D721Med (cell line): ENCODE measurements around the gene ANKRD52.
A peak's percentile ranks its signal among the peaks of the same experiment; 100 is the strongest.

ENCODE experiments used
- DNase-seq: peaks from one replicate; pipeline ENCODE4 v3.0.0; 2011; ENCODE audit warnings: low spot score; ENCODE audit not compliant: insufficient read length
- FAIRE-seq: peaks from 2 replicates; lab custom pipeline; 2011; peaks lifted over from hg19 to GRCh38; lab: Jason Lieb, UNC
- TF ChIP-seq, protein P1 (sequence below): IDR thresholded peaks from 2 replicates; pipeline ENCODE4 v1.5.1; 2012; ENCODE audit warnings: mild to moderate bottlenecking, control low read depth; ENCODE audit not compliant: insufficient read depth; ENCODE audit errors: missing control alignments

ANKRD52 gene

DNA sequence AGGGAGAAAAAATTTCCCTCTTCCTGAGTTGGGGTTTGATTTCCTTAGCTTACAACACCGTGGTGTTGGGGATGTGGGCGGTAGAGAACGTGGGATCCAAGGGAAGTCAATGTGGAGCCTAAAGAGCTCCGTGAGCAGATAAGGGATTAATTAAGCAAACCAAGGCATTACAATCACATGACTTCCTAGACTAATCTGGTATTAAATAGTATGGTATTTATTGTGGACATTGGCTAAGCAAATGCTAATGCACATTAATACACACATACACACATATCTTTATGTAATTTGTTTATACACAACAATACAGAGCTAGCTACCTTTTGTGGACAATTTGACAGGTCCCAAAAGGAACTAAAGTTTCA lies 35.7 kb downstream of the ANKRD52 start:
- FAIRE-seq (peak; percentile 73), DNase-seq (peak; percentile 41)
- TF ChIP-seq, protein P1, sequence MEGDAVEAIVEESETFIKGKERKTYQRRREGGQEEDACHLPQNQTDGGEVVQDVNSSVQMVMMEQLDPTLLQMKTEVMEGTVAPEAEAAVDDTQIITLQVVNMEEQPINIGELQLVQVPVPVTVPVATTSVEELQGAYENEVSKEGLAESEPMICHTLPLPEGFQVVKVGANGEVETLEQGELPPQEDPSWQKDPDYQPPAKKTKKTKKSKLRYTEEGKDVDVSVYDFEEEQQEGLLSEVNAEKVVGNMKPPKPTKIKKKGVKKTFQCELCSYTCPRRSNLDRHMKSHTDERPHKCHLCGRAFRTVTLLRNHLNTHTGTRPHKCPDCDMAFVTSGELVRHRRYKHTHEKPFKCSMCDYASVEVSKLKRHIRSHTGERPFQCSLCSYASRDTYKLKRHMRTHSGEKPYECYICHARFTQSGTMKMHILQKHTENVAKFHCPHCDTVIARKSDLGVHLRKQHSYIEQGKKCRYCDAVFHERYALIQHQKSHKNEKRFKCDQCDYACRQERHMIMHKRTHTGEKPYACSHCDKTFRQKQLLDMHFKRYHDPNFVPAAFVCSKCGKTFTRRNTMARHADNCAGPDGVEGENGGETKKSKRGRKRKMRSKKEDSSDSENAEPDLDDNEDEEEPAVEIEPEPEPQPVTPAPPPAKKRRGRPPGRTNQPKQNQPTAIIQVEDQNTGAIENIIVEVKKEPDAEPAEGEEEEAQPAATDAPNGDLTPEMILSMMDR = no peak

DNA sequence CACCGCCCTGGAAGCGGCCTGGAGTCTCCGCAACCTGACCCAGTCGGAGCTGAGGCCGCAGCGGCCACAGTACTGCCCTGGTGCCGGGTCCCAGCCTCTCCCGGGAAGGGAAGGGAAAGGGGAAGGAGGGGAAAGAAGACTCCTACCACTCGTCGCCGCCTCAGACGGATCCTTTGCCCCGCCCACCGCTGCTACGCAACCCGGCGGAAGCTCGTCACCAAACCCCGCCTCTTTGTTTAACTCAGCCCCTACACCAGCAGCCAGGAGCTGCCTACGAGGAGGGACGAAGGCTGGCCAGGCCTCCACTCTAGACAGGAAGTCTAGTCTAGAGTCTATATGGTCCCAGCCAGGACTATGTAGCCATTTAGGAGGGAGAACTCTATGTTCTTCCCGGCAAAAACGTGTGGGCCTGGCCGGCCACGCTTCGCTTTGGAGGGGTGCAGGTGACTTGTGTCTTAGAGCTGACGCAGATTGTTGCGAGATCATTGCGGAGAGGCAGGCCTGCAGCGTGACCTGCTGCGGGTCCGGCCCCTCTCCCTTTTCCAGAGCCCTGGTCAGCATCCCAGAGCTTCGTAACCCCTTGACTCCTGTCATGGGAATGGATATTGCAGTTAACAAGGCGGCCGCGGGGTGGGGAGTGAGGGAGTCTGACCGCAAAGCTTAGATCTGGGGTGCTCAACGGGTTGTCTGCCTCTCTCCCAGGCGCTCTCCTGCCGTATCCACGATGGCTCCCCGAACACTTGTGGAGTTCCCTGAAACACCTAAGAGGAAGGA lies 36.2 kb downstream of the ANKRD52 start, which contains the start of gene RNF41:
TSS of gene RNF41 (minus strand) at position 166 of the 774 bp plus-strand sequence. CDS start 7,875 bp downstream, outside the sequence.
- FAIRE-seq = no peak
- DNase-seq = peak; percentile 93
- TF ChIP-seq, protein P1 = no peak

DNA sequence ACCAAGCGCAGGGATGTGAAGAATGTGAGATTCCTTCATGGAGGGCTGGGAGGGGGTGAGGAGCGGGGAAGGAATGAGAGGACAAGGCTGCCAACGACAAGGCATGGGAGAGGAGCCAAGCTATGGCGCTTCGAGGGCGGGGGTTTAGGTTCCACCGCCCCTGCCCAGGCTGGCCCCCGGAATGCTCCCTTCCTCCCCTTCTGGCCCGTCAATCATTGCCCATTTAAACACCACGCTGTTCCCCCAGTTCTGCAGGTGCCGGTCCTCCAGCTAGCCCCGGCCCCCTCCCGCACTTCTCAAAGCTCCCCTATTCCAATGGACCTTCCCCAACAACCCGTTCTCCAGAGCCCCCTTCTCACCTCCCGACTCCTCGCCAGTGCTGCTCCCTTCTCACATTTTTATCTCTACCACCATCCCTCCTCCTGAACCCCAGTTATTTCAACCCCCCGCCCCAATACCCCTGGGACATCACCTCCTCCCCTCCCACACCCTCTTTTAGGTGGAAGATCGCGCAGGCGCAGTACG lies 36.9 kb downstream of the ANKRD52 start:
- peak; percentile 35 for DNase-seq
- FAIRE-seq = no peak
- TF ChIP-seq, protein P1 = no peak

DNA sequence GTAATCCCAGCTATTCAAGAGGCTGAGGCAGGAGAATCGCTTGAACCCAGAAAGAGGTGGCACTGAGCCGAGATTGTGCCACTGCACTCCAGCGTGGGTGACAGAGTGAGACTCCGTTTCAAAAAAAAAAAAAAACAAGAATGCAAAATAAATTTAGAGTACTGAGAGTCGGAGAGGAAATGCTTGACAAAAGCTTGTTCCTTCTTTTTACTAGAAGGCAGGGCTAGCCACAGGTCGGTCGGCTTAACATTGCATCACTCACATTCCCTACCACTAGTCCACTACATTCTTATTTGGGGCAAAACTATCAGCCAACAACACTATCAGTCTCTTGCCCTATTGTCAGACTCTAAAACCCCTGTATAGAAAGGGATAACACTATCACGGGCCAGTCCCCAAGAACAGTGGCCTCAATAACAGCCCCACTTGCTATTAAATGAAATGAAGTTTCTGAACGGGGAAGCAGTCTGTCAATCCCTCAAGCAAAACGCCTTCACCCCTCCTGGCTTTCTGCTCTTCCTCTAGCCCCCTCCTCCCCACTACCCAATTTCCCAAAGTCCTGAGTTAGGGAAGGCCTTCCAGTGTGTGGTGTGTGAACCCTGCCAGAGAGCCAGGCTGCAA lies 37.5 kb downstream of the ANKRD52 start:
- peak; percentile 14 for DNase-seq
- TF ChIP-seq, protein P1 = no peak
- FAIRE-seq = no peak

DNA sequence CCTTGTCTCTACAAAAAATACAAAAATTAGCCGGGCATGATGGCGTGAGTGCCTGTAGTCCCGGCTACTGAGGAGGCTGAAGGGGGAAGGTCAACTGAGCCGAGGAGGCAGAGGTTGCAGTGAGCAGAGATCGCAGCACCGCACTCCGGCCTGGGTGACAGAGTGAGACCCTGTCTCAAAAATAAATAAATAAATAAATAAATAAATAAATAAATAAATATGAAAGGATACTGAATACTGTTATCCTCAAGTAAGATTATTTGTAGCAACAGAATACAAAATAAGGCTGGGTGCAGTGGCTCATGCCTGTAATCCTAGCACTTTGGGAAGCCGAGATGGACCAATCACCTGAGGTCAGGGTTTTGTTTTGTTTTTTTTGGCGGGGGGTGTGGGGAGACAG lies 38.3 kb downstream of the ANKRD52 start:
- TF ChIP-seq, protein P1 = no peak
- FAIRE-seq (no peak), DNase-seq (no peak)

DNA sequence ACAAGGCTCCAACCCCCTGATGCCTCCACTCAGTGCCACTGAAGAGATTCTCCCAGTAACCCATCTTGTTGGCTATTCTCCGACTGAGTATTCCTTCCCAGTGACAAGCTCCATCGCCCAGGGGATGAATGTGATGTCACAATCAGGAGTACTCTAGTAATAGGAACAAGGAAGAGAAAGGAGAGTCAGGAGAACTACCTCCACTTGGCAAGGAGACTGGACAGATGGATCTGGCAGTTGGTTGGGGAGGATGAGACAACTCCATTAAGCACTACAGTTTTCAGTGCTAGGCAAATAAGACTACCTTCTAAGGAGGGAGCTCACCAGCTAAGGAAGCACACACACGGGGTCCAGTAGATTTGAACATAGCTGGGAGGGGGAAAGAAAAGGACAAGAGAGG lies 41.7 kb downstream of the ANKRD52 start:
- no peak for DNase-seq
- no peak for FAIRE-seq
- TF ChIP-seq, protein P1 = no peak
